ENCODE data around the gene CHPT1. TPM values are rescaled to one million over a fixed set of nuclear protein-coding genes. Genes with fewer than 3 reads are reported as not detected.

Gene CHPT1
- total and polyA plus RNA-seq, 2 of the 13 experiments (the other 11 are each of a cell fraction or from before 2014, with no cell fraction given): 117 to 178 TPM

DNA sequence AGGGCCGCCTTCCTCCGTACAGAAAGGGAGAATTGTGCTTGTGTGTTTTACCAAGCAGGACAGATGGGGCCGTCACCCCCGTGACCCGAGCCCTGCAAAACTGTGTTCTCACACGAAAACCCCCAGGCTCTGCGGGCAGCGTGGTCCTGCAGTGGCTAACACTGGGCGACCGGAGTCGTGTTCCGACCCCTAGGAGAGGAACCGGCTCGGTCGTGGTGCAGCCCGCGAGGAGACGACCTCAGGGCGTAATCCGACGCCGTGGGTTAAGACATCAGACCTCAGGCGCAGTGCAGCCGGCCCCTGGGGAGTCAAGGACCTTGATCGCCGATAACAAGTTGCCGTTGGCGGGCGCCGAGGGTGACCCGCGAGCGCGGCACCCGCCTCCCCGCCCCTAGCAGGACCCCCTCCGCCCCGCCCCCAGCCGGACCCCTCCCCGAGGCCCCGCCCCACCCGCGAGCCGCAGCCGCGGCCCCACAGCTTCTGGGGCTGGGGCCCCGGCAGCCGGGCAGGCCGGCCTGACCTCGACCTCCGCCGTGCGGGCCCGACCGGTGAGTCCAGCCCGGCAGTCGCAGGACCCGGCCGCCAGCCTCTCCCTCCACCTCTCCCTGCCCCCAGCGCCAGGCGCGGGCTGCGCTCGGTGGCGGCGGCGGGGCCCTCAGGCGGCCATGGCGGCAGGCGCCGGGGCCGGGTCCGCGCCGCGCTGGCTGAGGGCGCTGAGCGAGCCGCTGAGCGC is at the start of gene CHPT1 (continued):
- no peak for TF ChIP-seq ZKSCAN8 (CRISPR knock-in tag; IDR thresholded peaks at IDR 0.05; ENCODE audit: borderline replicate concordance)
- TF ChIP-seq, protein P1, sequence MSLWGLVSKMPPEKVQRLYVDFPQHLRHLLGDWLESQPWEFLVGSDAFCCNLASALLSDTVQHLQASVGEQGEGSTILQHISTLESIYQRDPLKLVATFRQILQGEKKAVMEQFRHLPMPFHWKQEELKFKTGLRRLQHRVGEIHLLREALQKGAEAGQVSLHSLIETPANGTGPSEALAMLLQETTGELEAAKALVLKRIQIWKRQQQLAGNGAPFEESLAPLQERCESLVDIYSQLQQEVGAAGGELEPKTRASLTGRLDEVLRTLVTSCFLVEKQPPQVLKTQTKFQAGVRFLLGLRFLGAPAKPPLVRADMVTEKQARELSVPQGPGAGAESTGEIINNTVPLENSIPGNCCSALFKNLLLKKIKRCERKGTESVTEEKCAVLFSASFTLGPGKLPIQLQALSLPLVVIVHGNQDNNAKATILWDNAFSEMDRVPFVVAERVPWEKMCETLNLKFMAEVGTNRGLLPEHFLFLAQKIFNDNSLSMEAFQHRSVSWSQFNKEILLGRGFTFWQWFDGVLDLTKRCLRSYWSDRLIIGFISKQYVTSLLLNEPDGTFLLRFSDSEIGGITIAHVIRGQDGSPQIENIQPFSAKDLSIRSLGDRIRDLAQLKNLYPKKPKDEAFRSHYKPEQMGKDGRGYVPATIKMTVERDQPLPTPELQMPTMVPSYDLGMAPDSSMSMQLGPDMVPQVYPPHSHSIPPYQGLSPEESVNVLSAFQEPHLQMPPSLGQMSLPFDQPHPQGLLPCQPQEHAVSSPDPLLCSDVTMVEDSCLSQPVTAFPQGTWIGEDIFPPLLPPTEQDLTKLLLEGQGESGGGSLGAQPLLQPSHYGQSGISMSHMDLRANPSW (CRISPR knock-in tag; IDR thresholded peaks at IDR 0.05; ENCODE audit: borderline replicate concordance): no peak
- TF ChIP-seq SRF (IDR thresholded peaks at IDR 0.05; ENCODE audit: low read depth, low read length): no peak
- TF ChIP-seq PPARG (CRISPR knock-in tag; conservative IDR thresholded peaks at IDR 0.05): no peak
- TF ChIP-seq CHCHD3 (CRISPR knock-in tag; IDR thresholded peaks at IDR 0.05): no peak
- no peak for TF ChIP-seq JUNB (CRISPR knock-in tag; IDR thresholded peaks at IDR 0.05; ENCODE audit: borderline replicate concordance)
- TF ChIP-seq, protein P2, sequence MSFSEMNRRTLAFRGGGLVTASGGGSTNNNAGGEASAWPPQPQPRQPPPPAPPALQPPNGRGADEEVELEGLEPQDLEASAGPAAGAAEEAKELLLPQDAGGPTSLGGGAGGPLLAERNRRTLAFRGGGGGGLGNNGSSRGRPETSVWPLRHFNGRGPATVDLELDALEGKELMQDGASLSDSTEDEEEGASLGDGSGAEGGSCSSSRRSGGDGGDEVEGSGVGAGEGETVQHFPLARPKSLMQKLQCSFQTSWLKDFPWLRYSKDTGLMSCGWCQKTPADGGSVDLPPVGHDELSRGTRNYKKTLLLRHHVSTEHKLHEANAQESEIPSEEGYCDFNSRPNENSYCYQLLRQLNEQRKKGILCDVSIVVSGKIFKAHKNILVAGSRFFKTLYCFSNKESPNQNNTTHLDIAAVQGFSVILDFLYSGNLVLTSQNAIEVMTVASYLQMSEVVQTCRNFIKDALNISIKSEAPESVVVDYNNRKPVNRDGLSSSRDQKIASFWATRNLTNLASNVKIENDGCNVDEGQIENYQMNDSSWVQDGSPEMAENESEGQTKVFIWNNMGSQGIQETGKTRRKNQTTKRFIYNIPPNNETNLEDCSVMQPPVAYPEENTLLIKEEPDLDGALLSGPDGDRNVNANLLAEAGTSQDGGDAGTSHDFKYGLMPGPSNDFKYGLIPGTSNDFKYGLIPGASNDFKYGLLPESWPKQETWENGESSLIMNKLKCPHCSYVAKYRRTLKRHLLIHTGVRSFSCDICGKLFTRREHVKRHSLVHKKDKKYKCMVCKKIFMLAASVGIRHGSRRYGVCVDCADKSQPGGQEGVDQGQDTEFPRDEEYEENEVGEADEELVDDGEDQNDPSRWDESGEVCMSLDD (CRISPR knock-in tag; IDR thresholded peaks at IDR 0.05; ENCODE audit: borderline replicate concordance): no peak
- no peak for TF ChIP-seq ZBTB4 (CRISPR knock-in tag; IDR thresholded peaks at IDR 0.05; ENCODE audit: borderline replicate concordance)
- TF ChIP-seq, protein P3, sequence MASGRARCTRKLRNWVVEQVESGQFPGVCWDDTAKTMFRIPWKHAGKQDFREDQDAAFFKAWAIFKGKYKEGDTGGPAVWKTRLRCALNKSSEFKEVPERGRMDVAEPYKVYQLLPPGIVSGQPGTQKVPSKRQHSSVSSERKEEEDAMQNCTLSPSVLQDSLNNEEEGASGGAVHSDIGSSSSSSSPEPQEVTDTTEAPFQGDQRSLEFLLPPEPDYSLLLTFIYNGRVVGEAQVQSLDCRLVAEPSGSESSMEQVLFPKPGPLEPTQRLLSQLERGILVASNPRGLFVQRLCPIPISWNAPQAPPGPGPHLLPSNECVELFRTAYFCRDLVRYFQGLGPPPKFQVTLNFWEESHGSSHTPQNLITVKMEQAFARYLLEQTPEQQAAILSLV (CRISPR knock-in tag; IDR thresholded peaks at IDR 0.05; ENCODE audit: borderline replicate concordance): no peak
- no peak for TF ChIP-seq MAFG (CRISPR knock-in tag; IDR thresholded peaks at IDR 0.05)
- no peak for TF ChIP-seq ZFP36L2 (CRISPR knock-in tag; IDR thresholded peaks at IDR 0.05)
- no peak for TF ChIP-seq KLF15 (CRISPR knock-in tag; IDR thresholded peaks at IDR 0.05; ENCODE audit: borderline replicate concordance)
- TF ChIP-seq ZNF281 (CRISPR knock-in tag; IDR thresholded peaks at IDR 0.05; ENCODE audit: borderline replicate concordance): no peak
